BE2C (cell line): ENCODE results near the gene ASTN1.

Experiments used
- DNase-seq: peaks from one replicate; pipeline ENCODE4 v3.0.0-alpha.2; 2020
- H3K27me3 ChIP-seq: fragments of 250-450 bp; sonication (Bioruptor Pico); 2 replicates; pipeline ENCODE4 v1.5.1; 2020; ENCODE audit warnings: mild to moderate bottlenecking
- H3K36me3 ChIP-seq: fragments of 250-450 bp; sonication (Bioruptor Pico); 2 replicates; pipeline ENCODE4 v1.5.1; 2020; ENCODE audit warnings: mild to moderate bottlenecking
- H3K4me1 ChIP-seq: fragments of 250-450 bp; sonication (Bioruptor Pico); 2 replicates; pipeline ENCODE4 v1.5.1; 2020
- H3K4me3 ChIP-seq: 2 replicates; pipeline ENCODE4 v1.5.1; 2011; ENCODE audit warnings: low read depth, low read length
- H3K9me3 ChIP-seq: fragments of 250-450 bp; sonication (Bioruptor Pico); 2 replicates; pipeline ENCODE4 v1.5.1; 2020
- TF ChIP-seq, protein P1 (sequence below): IDR thresholded peaks from 2 replicates; pipeline ENCODE4 v1.5.1; 2012; ENCODE audit warnings: mild to moderate bottlenecking, low read depth, low read length

ASTN1 gene

DNA sequence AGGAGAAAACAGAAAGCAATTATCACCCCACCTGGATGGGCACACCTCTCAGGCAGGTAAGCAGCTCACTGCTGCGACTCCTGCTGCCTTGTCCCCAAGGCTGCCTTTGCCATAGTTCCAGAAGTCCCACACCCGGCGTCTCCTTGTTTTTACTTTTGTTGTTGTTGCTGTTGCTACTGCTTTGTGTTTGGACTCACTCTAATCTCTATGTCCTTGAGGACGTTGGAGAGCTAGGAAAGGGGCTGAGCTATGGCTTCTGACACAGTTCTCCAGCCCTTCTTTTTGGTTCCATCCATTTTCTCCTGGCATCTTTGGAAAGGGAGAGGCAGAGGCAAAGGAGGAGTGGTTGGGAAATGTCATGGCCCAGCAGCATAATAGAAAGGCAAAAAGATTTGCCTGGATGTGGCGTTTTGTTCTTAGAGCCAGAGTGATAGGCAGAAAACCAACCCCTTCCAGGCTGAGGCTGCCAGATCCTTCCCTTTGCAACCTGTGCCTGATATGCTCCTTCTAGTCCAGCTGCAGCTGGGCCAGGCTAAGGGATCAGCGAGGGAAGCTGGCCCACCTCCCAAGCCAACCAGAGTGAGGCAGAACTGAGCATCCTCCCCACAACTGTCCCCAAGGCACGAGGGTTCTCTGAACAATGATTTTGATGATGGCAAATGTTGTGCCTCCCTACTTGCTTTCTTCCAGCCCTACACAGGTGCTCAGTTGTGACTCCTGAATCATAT is 270.7 kb downstream of the ASTN1 start:
- Histone ChIP-seq H3K36me3 (no peaks in the 10 kb centered on the region), H3K4me3 (no peak overlapping the region), H3K4me1 (no peaks in the 10 kb centered on the region), H3K9me3 (no peaks in the 10 kb centered on the region), H3K27me3 (peaks cover 6% of the 10 kb centered on the region; the same call in 1 of the 2 replicates)
- DNase-seq, result no peak
- TF ChIP-seq, protein P1, sequence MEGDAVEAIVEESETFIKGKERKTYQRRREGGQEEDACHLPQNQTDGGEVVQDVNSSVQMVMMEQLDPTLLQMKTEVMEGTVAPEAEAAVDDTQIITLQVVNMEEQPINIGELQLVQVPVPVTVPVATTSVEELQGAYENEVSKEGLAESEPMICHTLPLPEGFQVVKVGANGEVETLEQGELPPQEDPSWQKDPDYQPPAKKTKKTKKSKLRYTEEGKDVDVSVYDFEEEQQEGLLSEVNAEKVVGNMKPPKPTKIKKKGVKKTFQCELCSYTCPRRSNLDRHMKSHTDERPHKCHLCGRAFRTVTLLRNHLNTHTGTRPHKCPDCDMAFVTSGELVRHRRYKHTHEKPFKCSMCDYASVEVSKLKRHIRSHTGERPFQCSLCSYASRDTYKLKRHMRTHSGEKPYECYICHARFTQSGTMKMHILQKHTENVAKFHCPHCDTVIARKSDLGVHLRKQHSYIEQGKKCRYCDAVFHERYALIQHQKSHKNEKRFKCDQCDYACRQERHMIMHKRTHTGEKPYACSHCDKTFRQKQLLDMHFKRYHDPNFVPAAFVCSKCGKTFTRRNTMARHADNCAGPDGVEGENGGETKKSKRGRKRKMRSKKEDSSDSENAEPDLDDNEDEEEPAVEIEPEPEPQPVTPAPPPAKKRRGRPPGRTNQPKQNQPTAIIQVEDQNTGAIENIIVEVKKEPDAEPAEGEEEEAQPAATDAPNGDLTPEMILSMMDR, result no peak

GRCh38 chr1:176888471-176889032 is 276.0 kb downstream of the ASTN1 start:
- no peak for DNase-seq
- no peaks in the 10 kb centered on the region for H3K36me3 ChIP-seq
- TF ChIP-seq, protein P1, result no peak

DNA sequence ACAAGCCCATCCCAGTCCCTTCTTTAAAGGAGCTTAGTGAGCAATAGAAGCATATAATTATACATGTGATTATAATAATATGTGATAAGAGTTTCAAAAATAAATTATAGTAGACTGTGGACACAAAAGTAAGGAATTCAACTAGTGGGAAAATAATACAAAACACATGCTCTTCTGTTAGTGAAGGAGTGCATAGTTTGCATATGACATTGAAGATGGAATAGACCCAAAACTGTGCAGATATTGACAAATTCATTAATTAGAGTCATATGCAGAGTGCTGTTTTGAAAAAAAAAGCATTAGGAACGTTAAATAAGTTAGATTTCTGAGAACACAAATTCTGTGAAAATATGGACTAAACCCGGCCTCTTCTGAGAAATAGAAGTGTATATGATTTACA is 278.8 kb downstream of the ASTN1 start:
- no peak overlapping the region for H3K4me3 ChIP-seq
- H3K36me3 ChIP-seq, result no peaks in the 10 kb centered on the region
- no peaks in the 10 kb centered on the region for H3K9me3 ChIP-seq
- H3K4me1 ChIP-seq, result no peaks in the 10 kb centered on the region
- DNase-seq, result no peak
- TF ChIP-seq, protein P1, result no peak
- no peaks in the 10 kb centered on the region for H3K27me3 ChIP-seq

More at GRCh38 chr1:176888471-176889032, 276.0 kb downstream of the ASTN1 start:
- no peaks in the 10 kb centered on the region for H3K4me1 ChIP-seq
- H3K27me3 ChIP-seq, result no peaks in the 10 kb centered on the region
- H3K9me3 ChIP-seq, result no peaks in the 10 kb centered on the region
- no peak overlapping the region for H3K4me3 ChIP-seq

DNA sequence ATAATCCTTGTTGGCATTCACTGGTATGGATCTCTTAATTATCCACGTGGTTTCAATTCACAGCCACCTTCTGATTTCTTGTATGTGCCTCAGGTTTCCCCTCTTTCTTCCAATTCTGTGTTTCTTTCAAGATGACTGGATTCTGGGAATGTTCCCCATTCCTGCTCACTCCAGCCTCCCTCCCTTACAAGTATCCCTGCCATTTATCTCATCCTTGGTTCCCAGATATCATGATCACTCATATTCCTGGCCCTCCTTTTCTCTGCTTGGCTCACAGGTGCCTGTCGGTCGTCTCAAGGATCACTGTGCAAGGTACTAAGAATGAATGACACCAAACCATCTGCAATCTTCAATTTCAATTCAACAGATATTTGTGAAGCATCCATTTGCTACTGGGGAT is 279.2 kb downstream of the ASTN1 start:
- no peak overlapping the region for H3K4me3 ChIP-seq
- no peak for DNase-seq

DNA sequence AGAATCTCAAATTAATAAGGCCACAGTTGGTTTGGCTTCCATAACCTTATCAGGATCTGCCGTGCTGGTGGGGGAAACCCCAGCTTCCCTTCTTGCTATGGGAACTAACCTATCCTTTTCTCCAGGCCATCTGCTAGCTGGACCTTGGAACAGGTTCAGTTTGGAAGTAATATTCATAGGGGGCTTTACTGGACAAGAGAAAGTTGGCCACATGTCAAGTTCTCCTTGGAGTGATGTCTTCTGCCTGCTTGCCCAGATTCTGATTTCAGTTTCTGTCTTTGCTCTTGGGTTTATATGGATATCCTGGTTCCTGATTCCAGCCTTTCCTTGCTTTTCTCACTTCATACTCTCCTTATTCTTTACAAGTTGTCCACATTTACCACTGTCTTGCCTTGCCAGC is 279.6 kb downstream of the ASTN1 start:
- no peaks in the 10 kb centered on the region for H3K4me1 ChIP-seq
- TF ChIP-seq, protein P1, result no peak
- H3K4me3 ChIP-seq, result no peak overlapping the region
- H3K9me3 ChIP-seq, result no peaks in the 10 kb centered on the region
- DNase-seq, result no peak
- no peaks in the 10 kb centered on the region for H3K27me3 ChIP-seq
- no peaks in the 10 kb centered on the region for H3K36me3 ChIP-seq

More for the DNA sequence above, 279.2 kb downstream of the ASTN1 start:
- TF ChIP-seq, protein P1, result no peak
- no peaks in the 10 kb centered on the region for H3K36me3 ChIP-seq
- no peaks in the 10 kb centered on the region for H3K27me3 ChIP-seq
- H3K9me3 ChIP-seq, result no peaks in the 10 kb centered on the region
- no peaks in the 10 kb centered on the region for H3K4me1 ChIP-seq

DNA sequence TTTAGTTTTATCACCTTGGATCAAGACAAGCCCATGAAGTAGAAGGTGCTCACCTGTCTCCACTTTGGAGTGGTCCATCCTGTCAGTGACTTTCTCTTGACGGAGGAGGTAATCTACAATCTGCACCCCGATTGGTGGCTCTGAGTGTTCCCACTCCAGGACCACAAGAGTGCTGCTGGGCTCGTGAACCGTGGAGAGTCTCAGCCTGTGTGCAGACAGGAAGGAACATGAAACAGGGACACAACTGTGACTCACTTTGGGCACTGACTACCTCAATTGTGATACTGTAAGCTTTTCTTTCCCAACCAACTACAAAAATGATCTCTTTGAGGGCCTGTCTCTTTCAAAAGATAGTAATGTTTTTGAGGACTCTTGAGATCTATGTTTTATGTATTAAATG is 280.2 kb downstream of the ASTN1 start:
- Histone ChIP-seq H3K4me1 (no peaks in the 10 kb centered on the region), H3K27me3 (no peaks in the 10 kb centered on the region), H3K4me3 (no peak overlapping the region), H3K36me3 (no peaks in the 10 kb centered on the region), H3K9me3 (no peaks in the 10 kb centered on the region)
- DNase-seq, result no peak
- TF ChIP-seq, protein P1, result no peak
